CD14-positive monocyte (primary cell): Measurements from ENCODE around the gene FOLR3. TPM values are rescaled to one million over a fixed set of nuclear protein-coding genes. Genes with fewer than 3 reads are reported as not detected.

Experiments
- DNase-seq, 3 donors: peaks; one replicate each; pipeline ENCODE4 v3.0.0-alpha.2; 2011 to 2022
- H2AFZ ChIP-seq: 2 replicates; pipeline ENCODE4 v1.6.0; 2012; ENCODE audit warnings: mild to moderate bottlenecking, low read depth, low read length, inconsistent platforms; ENCODE audit not compliant: insufficient read depth, poor library complexity, severe bottlenecking
- H3K27ac ChIP-seq, 2 donors: 1 replicate in 1 of 2; 2 replicates in 1 of 2; pipeline ENCODE4 v1.5.1; 2012 to 2013; ENCODE audit warnings: low read length in 2 of 2, control low read depth in 1 of 2, inconsistent platforms in 1 of 2, low read depth in 1 of 2, mild to moderate bottlenecking in 1 of 2
- H3K27me3 ChIP-seq, 2 donors: one replicate each; pipeline versions ENCODE4 v1.6.0 to v1.6.1; 2011 to 2013; ENCODE audit warnings: low read length in 2 of 2; ENCODE audit not compliant: control insufficient read depth in 2 of 2, insufficient read depth in 2 of 2
- H3K36me3 ChIP-seq, 2 donors: replicated peaks in 1 of 2; 1 replicate in 1 of 2; 2 replicates in 1 of 2; pipeline versions ENCODE4 v1.5.1 to v1.6.1; 2012 to 2013; ENCODE audit warnings: low read length in 2 of 2, control low read depth in 1 of 2, inconsistent platforms in 1 of 2, mild to moderate bottlenecking in 1 of 2; ENCODE audit not compliant: insufficient read depth in 2 of 2, control insufficient read depth in 1 of 2
- H3K4me1 ChIP-seq, 2 donors: 1 replicate in 1 of 2; 2 replicates in 1 of 2; pipeline versions ENCODE4 v1.5.1 to v1.6.1; 2012 to 2013; ENCODE audit warnings: low read length in 2 of 2, control low read depth in 1 of 2, inconsistent platforms in 1 of 2, mild to moderate bottlenecking in 1 of 2, moderate library complexity in 1 of 2; ENCODE audit not compliant: insufficient read depth in 2 of 2, control insufficient read depth in 1 of 2
- H3K4me2 ChIP-seq: replicated peaks from 2 replicates; pipeline ENCODE3; 2012; ENCODE audit warnings: low read length, moderate library complexity, mild to moderate bottlenecking; ENCODE audit not compliant: poor library complexity, severe bottlenecking; ENCODE audit errors: extremely low read depth
- H3K4me3 ChIP-seq, 3 experiments: fragments of 200-600 bp in 1 of 3; sonication (generic) in 1 of 3; replicated peaks in 1 of 3; 1 replicate in 2 of 3; 2 replicates in 1 of 3; pipeline ENCODE4 v1.5.1; 2011 to 2013; ENCODE audit warnings: low read length in 3 of 3, mild to moderate bottlenecking in 3 of 3, control low read depth in 2 of 3, low read depth in 2 of 3, inconsistent platforms in 1 of 3, moderate library complexity in 1 of 3
- H3K79me2 ChIP-seq: 2 replicates; pipeline ENCODE4 v1.6.0; 2012; ENCODE audit warnings: mild to moderate bottlenecking, control low read depth, inconsistent platforms, low read length, moderate library complexity; ENCODE audit not compliant: insufficient read depth
- H3K9ac ChIP-seq: 2 replicates; pipeline ENCODE4 v1.6.0; 2017; ENCODE audit warnings: low read length, mild to moderate bottlenecking; ENCODE audit not compliant: insufficient read depth, poor library complexity, severe bottlenecking
- H3K9me3 ChIP-seq, 2 donors: replicated peaks in 1 of 2; 1 replicate in 1 of 2; 2 replicates in 1 of 2; pipeline versions ENCODE4 v1.5.1 to v1.6.1; 2012 to 2013; ENCODE audit warnings: low read length in 2 of 2, control low read depth in 1 of 2; ENCODE audit not compliant: control insufficient read depth in 1 of 2, insufficient read depth in 1 of 2
- H4K20me1 ChIP-seq: 2 replicates; pipeline ENCODE4 v1.6.0; 2012; ENCODE audit warnings: mild to moderate bottlenecking, low read length, control low read depth, moderate library complexity; ENCODE audit not compliant: insufficient read depth
- H3K27ac Mint-ChIP-seq, 7 donors: one replicate each; pipeline ENCODE4 v1.8.0; 2020; ENCODE audit warnings: mild to moderate bottlenecking in 7 of 7, mixed read lengths in 7 of 7, moderate library complexity in 6 of 7, inconsistent platforms in 2 of 7
- H3K27me3 Mint-ChIP-seq, 3 donors: one replicate each; pipeline ENCODE4 v1.8.0; 2021 to 2022; ENCODE audit warnings: low read depth in 3 of 3, mild to moderate bottlenecking in 3 of 3, mixed read lengths in 3 of 3, moderate library complexity in 3 of 3, inconsistent platforms in 1 of 3
- H3K36me3 Mint-ChIP-seq, 2 donors: one replicate each; pipeline ENCODE4 v1.8.0; 2020; ENCODE audit warnings: mixed read lengths in 2 of 2, inconsistent platforms in 1 of 2, mild to moderate bottlenecking in 1 of 2
- H3K4me1 Mint-ChIP-seq: one replicate; pipeline ENCODE4 v1.8.0; 2020; ENCODE audit warnings: mild to moderate bottlenecking, mixed read lengths
- H3K4me3 Mint-ChIP-seq, 2 donors: one replicate each; pipeline ENCODE4 v1.8.0; 2020; ENCODE audit warnings: mild to moderate bottlenecking in 2 of 2, mixed read lengths in 2 of 2, moderate library complexity in 1 of 2
- H3K9me3 Mint-ChIP-seq, 7 donors: one replicate each; pipeline ENCODE4 v1.8.0; 2020 to 2022; ENCODE audit warnings: mixed read lengths in 7 of 7, mild to moderate bottlenecking in 6 of 7, moderate library complexity in 6 of 7, inconsistent platforms in 2 of 7
- CTCF ChIP-seq: fragments of 200-600 bp; IDR thresholded peaks from one replicate; pipeline ENCODE4 v1.8.0; 2022; ENCODE audit warnings: antibody characterized with exemption, mild to moderate bottlenecking
- WGBS: methylation state at CpG from one replicate; pipeline ENCODE4 v1.1.5; 2013; ENCODE audit warnings: missing lambda C conversion rate; ENCODE audit not compliant: insufficient coverage; 5-methylcytosine and 5-hydroxymethylcytosine counted together
- intact Hi-C, 2 donors: fragments of 100-400 bp; cut with micrococcal nuclease; formaldehyde crosslinking; loops; one replicate each; pipeline versions ENCODE4 v1.15.0 to v1.15.1; 2023
- polyA plus RNA-seq, 3 donors: library from polyadenylated mRNA; depleted of rRNA in 1 of 3; unstranded in 2 of 3; stranded (reverse) in 1 of 3; fragments of 300-500 nt in 2 of 3; fragments of >200 nt in 1 of 3; fragmentation: Illumina TruSeq in 2 of 3; gene quantifications; 1 replicate in 2 of 3; 2 replicates in 1 of 3; pipeline ENCODE4 v1.2.3, GENCODE V29; 2012 to 2021

Gene FOLR3
- polyA plus RNA-seq, 3 donors = 22.3 to 330 (median 74.0) TPM

DNA sequence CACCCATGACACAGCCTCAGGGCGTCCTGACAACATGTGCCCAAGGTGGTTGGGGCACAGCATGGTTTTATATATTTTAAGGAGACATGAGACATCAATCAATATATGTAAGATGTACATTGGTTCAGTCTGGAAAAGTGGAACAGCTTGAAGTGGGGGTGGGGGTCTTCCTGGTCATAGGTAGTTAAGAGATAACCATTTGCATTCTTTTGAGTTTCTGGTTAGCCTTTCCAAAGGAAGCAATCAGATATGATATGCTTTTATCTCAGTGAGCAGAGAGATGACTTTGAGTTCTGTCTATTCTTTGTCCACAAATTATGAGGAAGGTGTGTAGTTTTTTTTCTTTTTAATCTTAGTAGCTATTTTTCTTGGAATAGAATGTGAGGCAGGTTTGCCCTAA, 12.9 kb upstream of the FOLR3 start:
- H2AFZ ChIP-seq = no peak overlapping the region
- H3K4me2 ChIP-seq = no peak overlapping the region
- intact Hi-C loops = no loop called here
- H3K79me2 ChIP-seq = no peaks in the 10 kb centered on the region
- H3K9me3 ChIP-seq = peaks cover 0 to 5% of the 10 kb centered on the region in 2 donors
- no peak overlapping the region for H3K9ac ChIP-seq
- H4K20me1 ChIP-seq = no peaks in the 10 kb centered on the region
- no peak overlapping the region for H3K4me3 ChIP-seq
- WGBS = no CpG with 5 or more reads among the region's 1 CpG
- H3K4me1 ChIP-seq = peaks cover 30 to 37% of the 10 kb centered on the region in 2 donors
- Mint-ChIP-seq H3K36me3 (peaks cover 0 to 4% of the 10 kb centered on the region in 2 donors), H3K4me1 (peaks cover 38% of the 10 kb centered on the region), H3K27me3 (no peaks in the 10 kb centered on the region), H3K4me3 (no peak overlapping the region), H3K27ac (no peak overlapping the region), H3K9me3 (peaks cover 0 to 11% (median 6%) of the 10 kb centered on the region in 7 donors)
- H3K27ac ChIP-seq = no peak overlapping the region
- no peak for DNase-seq
- H3K27me3 ChIP-seq = no peaks in the 10 kb centered on the region
- TF ChIP-seq CTCF = no peak
- no peaks in the 10 kb centered on the region for H3K36me3 ChIP-seq

GRCh38 chr11:72123117-72123653, 12.3 kb upstream of the FOLR3 start:
- Histone ChIP-seq H3K4me1 (peaks cover 30 to 36% of the 10 kb centered on the region in 2 donors), H3K9me3 (peaks cover 4 to 5% of the 10 kb centered on the region in 2 donors), H3K27ac (no peak overlapping the region), H2AFZ (no peak overlapping the region), H3K36me3 (no peaks in the 10 kb centered on the region), H3K79me2 (no peaks in the 10 kb centered on the region), H3K4me2 (no peak overlapping the region), H3K9ac (no peak overlapping the region), H4K20me1 (no peaks in the 10 kb centered on the region), H3K4me3 (no peak overlapping the region), H3K27me3 (no peaks in the 10 kb centered on the region)
- intact Hi-C loops = no loop called here
- Mint-ChIP-seq H3K4me3 (no peak overlapping the region), H3K9me3 (peaks cover 0 to 13% (median 9%) of the 10 kb centered on the region in 7 donors), H3K27me3 (no peaks in the 10 kb centered on the region), H3K36me3 (peaks cover 0 to 4% of the 10 kb centered on the region in 2 donors), H3K27ac (peak overlapping the region in 1 of 7 donors; percentile 0), H3K4me1 (peaks cover 38% of the 10 kb centered on the region)
- TF ChIP-seq CTCF = no peak
- 100% methylated on average over 2 of the region's 3 CpGs for WGBS
- DNase-seq = no peak
